Hepatocyte (in vitro differentiated cells): Measurements from ENCODE around the gene TIMM22. TPM values are rescaled to one million over a fixed set of nuclear protein-coding genes. Genes with fewer than 3 reads are reported as not detected.

Source experiments
- DNase-seq: peaks from one replicate; pipeline ENCODE4 v3.0.0-alpha.2; 2016; ENCODE audit warnings: low spot score
- H2AFZ ChIP-seq: fragments of 200-600 bp; sonication (generic); 2 replicates; pipeline ENCODE4 v1.6.0; 2016; ENCODE audit warnings: antibody characterized with exemption, mild to moderate bottlenecking
- H3K27ac ChIP-seq: fragments of 200-600 bp; sonication (generic); 2 replicates; pipeline ENCODE4 v1.5.1; 2016; ENCODE audit warnings: mild to moderate bottlenecking
- H3K27me3 ChIP-seq: fragments of 200-600 bp; sonication (generic); 2 replicates; pipeline ENCODE4 v1.6.1; 2016
- H3K36me3 ChIP-seq: fragments of 200-600 bp; sonication (generic); replicated peaks from 2 replicates; pipeline ENCODE4 v1.5.1; 2016; ENCODE audit warnings: low read depth; ENCODE audit not compliant: insufficient read depth
- H3K4me1 ChIP-seq: fragments of 200-600 bp; sonication (generic); 2 replicates; pipeline ENCODE4 v1.5.1; 2016; ENCODE audit warnings: mild to moderate bottlenecking, moderate library complexity; ENCODE audit not compliant: insufficient read depth
- H3K4me2 ChIP-seq: fragments of 200-600 bp; sonication (generic); 2 replicates; pipeline ENCODE4 v1.6.0; 2016
- H3K4me3 ChIP-seq: fragments of 200-600 bp; sonication (generic); 2 replicates; pipeline ENCODE4 v1.5.1; 2016; ENCODE audit warnings: mild to moderate bottlenecking
- H3K79me2 ChIP-seq: fragments of 200-600 bp; sonication (generic); 2 replicates; pipeline ENCODE4 v1.6.0; 2017; ENCODE audit warnings: mild to moderate bottlenecking
- H3K9me2 ChIP-seq: fragments of 200-600 bp; sonication (generic); replicated peaks from 2 replicates; pipeline ENCODE4 v1.6.0; 2017; ENCODE audit warnings: mild to moderate bottlenecking; ENCODE audit not compliant: insufficient read depth
- H3K9me3 ChIP-seq: fragments of 200-600 bp; sonication (generic); 2 replicates; pipeline ENCODE4 v1.5.1; 2016; ENCODE audit warnings: low read depth, mild to moderate bottlenecking
- H4K20me1 ChIP-seq: fragments of 200-600 bp; sonication (generic); 2 replicates; pipeline ENCODE4 v1.6.0; 2016; ENCODE audit warnings: mild to moderate bottlenecking; ENCODE audit not compliant: insufficient read depth, poor library complexity, severe bottlenecking
- CTCF ChIP-seq: fragments of 200-600 bp; sonication (generic); IDR thresholded peaks from 2 replicates; pipeline ENCODE4 v1.5.1; 2016; ENCODE audit warnings: antibody characterized with exemption, mild to moderate bottlenecking; ENCODE audit not compliant: poor library complexity
- EZH2 ChIP-seq: fragments of 200-600 bp; sonication (generic); IDR thresholded peaks from 2 replicates; pipeline ENCODE4 v1.6.1; 2016; ENCODE audit warnings: antibody characterized with exemption, mild to moderate bottlenecking, borderline replicate concordance
- EZH2phosphoT487 ChIP-seq: fragments of 200-600 bp; sonication (generic); IDR thresholded peaks from one replicate; pipeline ENCODE4 v1.6.1; 2018; ENCODE audit warnings: antibody characterized with exemption, mild to moderate bottlenecking, low read depth, moderate library complexity; ENCODE audit not compliant: unreplicated experiment, severe bottlenecking
- WGBS: methylation state at CpG from one replicate; pipeline ENCODE4 v1.1.6; 2016; ENCODE audit warnings: low lambda C conversion rate; ENCODE audit errors: missing lambda C conversion rate; 5-methylcytosine and 5-hydroxymethylcytosine counted together
- polyA plus RNA-seq: library from polyadenylated mRNA; unstranded; fragments of >200 nt; fragmentation: Nextera tagmentation; extraction: Ambion mirVana; gene quantifications from 2 replicates; pipeline ENCODE4 v1.2.1, GENCODE V29; 2016
- total RNA-seq: library from RNA; depleted of rRNA; stranded (reverse); fragments of >200 nt; gene quantifications from 2 replicates; pipeline ENCODE4 v1.2.3, GENCODE V29; 2014

TIMM22 gene
- total and polyA plus RNA-seq, 2 experiments from 2014 or later = 16.7 to 18.4 TPM

DNA sequence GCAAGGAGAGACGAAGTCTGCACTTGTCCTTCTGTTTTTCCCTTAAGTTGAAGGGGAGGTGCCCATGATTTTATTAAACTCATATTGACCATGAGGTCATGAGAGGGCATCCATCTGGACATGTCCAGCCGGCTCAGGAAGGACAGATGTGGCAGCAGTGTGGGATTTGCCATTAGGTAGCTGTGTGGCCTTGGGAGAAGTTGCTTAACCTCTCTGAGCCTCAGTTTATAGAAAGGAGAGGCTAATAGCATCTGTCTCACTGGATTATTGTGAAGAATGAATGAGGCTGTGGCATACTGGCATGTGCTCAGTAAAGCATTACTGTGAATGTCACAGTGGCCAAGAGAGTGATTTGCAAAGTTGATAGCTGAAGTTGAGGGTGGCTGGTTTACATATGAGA lies 1.2 kb downstream of the TIMM22 start:
- peaks cover 33% of the 10 kb centered on the region for H3K4me1 ChIP-seq
- no peak overlapping the region for H2AFZ ChIP-seq
- peaks cover 28% of the 10 kb centered on the region for H3K79me2 ChIP-seq
- WGBS = 85% methylated on average over 2 of the region's 2 CpGs
- no peak for DNase-seq
- H3K27ac ChIP-seq = no peak overlapping the region
- no peak overlapping the region for H3K4me3 ChIP-seq
- peak overlapping the region; percentile 92 for H3K4me2 ChIP-seq
- H3K9me2 ChIP-seq = no peaks in the 10 kb centered on the region
- H3K27me3 ChIP-seq = no peaks in the 10 kb centered on the region
- no peak for TF ChIP-seq EZH2
- TF ChIP-seq CTCF = no peak
- no peak for TF ChIP-seq EZH2phosphoT487
- H3K9me3 ChIP-seq = no peaks in the 10 kb centered on the region
- no peaks in the 10 kb centered on the region for H4K20me1 ChIP-seq
- no peaks in the 10 kb centered on the region for H3K36me3 ChIP-seq

- H3K4me2 ChIP-seq = peak overlapping the region; percentile 27
These were observed 3.9 kb downstream of the TIMM22 start for GRCh38 chr17:1000597-1001461.

GRCh38 chr17:1001640-1002411 lies 4.9 kb downstream of the TIMM22 start:
- no peak overlapping the region for H3K4me2 ChIP-seq
- no peaks in the 10 kb centered on the region for H3K9me2 ChIP-seq
- WGBS = 83% methylated on average over 18 of the region's 18 CpGs
- H3K79me2 ChIP-seq = peaks cover 28% of the 10 kb centered on the region
- no peaks in the 10 kb centered on the region for H3K27me3 ChIP-seq
- peaks cover 61% of the 10 kb centered on the region for H3K4me1 ChIP-seq
- H4K20me1 ChIP-seq = no peaks in the 10 kb centered on the region
- TF ChIP-seq CTCF = no peak
- TF ChIP-seq EZH2phosphoT487 = no peak
- no peak for TF ChIP-seq EZH2
- DNase-seq = no peak
- H3K4me3 ChIP-seq = no peak overlapping the region
- H3K27ac ChIP-seq = peak overlapping the region; percentile 89
- H3K9me3 ChIP-seq = no peaks in the 10 kb centered on the region
- no peaks in the 10 kb centered on the region for H3K36me3 ChIP-seq
- no peak overlapping the region for H2AFZ ChIP-seq

More at GRCh38 chr17:1000597-1001461, 3.9 kb downstream of the TIMM22 start:
- peak; percentile 42 for DNase-seq
- H3K79me2 ChIP-seq = peaks cover 28% of the 10 kb centered on the region
- no peaks in the 10 kb centered on the region for H4K20me1 ChIP-seq
- TF ChIP-seq EZH2 (no peak), EZH2phosphoT487 (no peak), CTCF (no peak)
- peak overlapping the region; percentile 89 for H3K27ac ChIP-seq
- H3K4me3 ChIP-seq = no peak overlapping the region
- no peak overlapping the region for H2AFZ ChIP-seq
- H3K9me2 ChIP-seq = no peaks in the 10 kb centered on the region
- 46% methylated on average over 15 of the region's 15 CpGs for WGBS
- no peaks in the 10 kb centered on the region for H3K27me3 ChIP-seq
- no peaks in the 10 kb centered on the region for H3K36me3 ChIP-seq
- no peaks in the 10 kb centered on the region for H3K9me3 ChIP-seq
- peaks cover 58% of the 10 kb centered on the region for H3K4me1 ChIP-seq
